HL-60/S4 treated with retinoic acid at 250 ng/mL for 4 days and 3 days (cell line): ENCODE results near the gene TRIM54.
"Not testable (repeated sequence)": the region's sequence is repeated elsewhere in the genome, so short reads cannot be mapped to it uniquely, and the experiment has no call there.

Source experiments
- in situ Hi-C: fragments of 300-500 bp; cut with MboI; formaldehyde crosslinking; loops from 2 replicates; pipeline ENCODE4 v1.7.0; 2022; ENCODE audit warnings: low sequenced_read_pairs

TRIM54 gene

GRCh38 chr2:27256855-27257454 is 25.3 kb upstream of the TRIM54 start:
- in situ Hi-C loops, result no loop called here

GRCh38 chr2:27258051-27258450 is 24.2 kb upstream of the TRIM54 start:
- in situ Hi-C loops, result no loop called here

- in situ Hi-C loops, result no loop called here
Observed at GRCh38 chr2:27261241-27261925, 20.8 kb upstream of the TRIM54 start.

GRCh38 chr2:27261926-27262298 is 20.3 kb upstream of the TRIM54 start:
- in situ Hi-C loops, result no loop called here

GRCh38 chr2:27262379-27263286 is 19.6 kb upstream of the TRIM54 start, which contains the start of gene SLC30A3:
SLC30A3 (minus strand) TSS chr2:27263047; CDS start chr2:27262906, 141 bp downstream.
- in situ Hi-C loops, result no loop called here

GRCh38 chr2:27263287-27264252 is 18.7 kb upstream of the TRIM54 start:
- in situ Hi-C loops, result no loop called here

GRCh38 chr2:27264253-27264752 is 17.9 kb upstream of the TRIM54 start:
- in situ Hi-C loops, result no loop called here

GRCh38 chr2:27264753-27265535 is 17.3 kb upstream of the TRIM54 start:
- in situ Hi-C loops, result no loop called here

GRCh38 chr2:27265536-27265870 is 16.7 kb upstream of the TRIM54 start:
- in situ Hi-C loops, result no loop called here

- in situ Hi-C loops, result not testable (repeated sequence)
Observed at GRCh38 chr2:27268296-27268695, 13.9 kb upstream of the TRIM54 start.

GRCh38 chr2:27270131-27270530 is 12.1 kb upstream of the TRIM54 start:
- in situ Hi-C loops, result no loop called here

- in situ Hi-C loops, result no loop called here
Observed at GRCh38 chr2:27270670-27271069, 11.6 kb upstream of the TRIM54 start.

GRCh38 chr2:27271631-27272340 is 10.4 kb upstream of the TRIM54 start:
- in situ Hi-C loops, result no loop called here

- in situ Hi-C loops, result not testable (repeated sequence)
Observed at GRCh38 chr2:27272537-27273522, 9.4 kb upstream of the TRIM54 start.

GRCh38 chr2:27275211-27276150 is 6.7 kb upstream of the TRIM54 start, which contains the start of gene DNAJC5G:
DNAJC5G (plus strand) TSS chr2:27275433; CDS start chr2:27276729, 1,296 bp downstream.
- in situ Hi-C loops, result loop anchor here (25.0 kb wide), 1 partner anchor 163 kb away; the partner anchor contains the start of genes ABHD1 and CGREF1

GRCh38 chr2:27278010-27278409 is 4.2 kb upstream of the TRIM54 start:
- in situ Hi-C loops, result loop anchor here (25.0 kb wide), 1 partner anchor 166 kb away; the partner anchor contains the start of genes ABHD1 and CGREF1
